ENCODE data around the gene GDF2. TPM values are rescaled to one million over a fixed set of nuclear protein-coding genes. Genes with fewer than 3 reads are reported as not detected.

The GDF2 gene
- polyA plus RNA-seq, 1 experiment, result not detected

- POLR2A ChIA-PET, result no interaction called here
- H3K4me3 ChIP-seq (ENCODE audit: low read depth, low read length), result no peak overlapping the region
- peaks cover 27% of the 10 kb centered on the region for H3K27me3 ChIP-seq (ENCODE audit: control insufficient read depth, insufficient read depth, low read length)
- no peak for TF ChIP-seq CTCF (IDR thresholded peaks at IDR 0.05; ENCODE audit: low read depth, low read length)
- no peak for DNase-seq (ENCODE audit: low read depth, low spot score)
- H3K9me3 ChIP-seq (ENCODE audit: control insufficient read depth, insufficient read depth, low read length), result no peaks in the 10 kb centered on the region
- CTCF ChIA-PET, result interaction anchor here (1.1 kb wide), 1 partner anchor 8 kb away, joined by 4 read pairs; no protein-coding TSS in a partner anchor
- H3K27ac ChIP-seq (ENCODE audit: low read depth, low read length), result peak overlapping the region; percentile 11
These were observed 47.1 kb downstream of the GDF2 start for GRCh38 chr10:47369251-47369894.

- ChIA-PET POLR2A (no interaction called here), CTCF (interaction anchor here (0.7 to 1.1 kb wide), 2 partner anchors 8 to 10 kb away, joined by 3 to 4 read pairs; no protein-coding TSS in a partner anchor)
- DNase-seq (ENCODE audit: low read depth, low spot score), result no peak
- TF ChIP-seq CTCF (IDR thresholded peaks at IDR 0.05; ENCODE audit: low read depth, low read length), result no peak
- Histone ChIP-seq H3K9me3 (ENCODE audit: control insufficient read depth, insufficient read depth, low read length) (no peaks in the 10 kb centered on the region), H3K27me3 (ENCODE audit: control insufficient read depth, insufficient read depth, low read length) (peaks cover 27% of the 10 kb centered on the region), H3K4me3 (ENCODE audit: low read depth, low read length) (no peak overlapping the region), H3K27ac (ENCODE audit: low read depth, low read length) (no peak overlapping the region)
These were observed 47.9 kb downstream of the GDF2 start for GRCh38 chr10:47370015-47370767.

- ChIA-PET POLR2A (no interaction called here), CTCF (interaction anchor here (0.6 to 1.1 kb wide), 3 partner anchors 9 to 29 kb away, joined by 3 to 4 read pairs (median 3); no protein-coding TSS in a partner anchor)
- Histone ChIP-seq H3K27ac (ENCODE audit: low read depth, low read length) (no peak overlapping the region), H3K9me3 (ENCODE audit: control insufficient read depth, insufficient read depth, low read length) (no peaks in the 10 kb centered on the region), H3K27me3 (ENCODE audit: control insufficient read depth, insufficient read depth, low read length) (peaks cover 29% of the 10 kb centered on the region), H3K4me3 (ENCODE audit: low read depth, low read length) (no peak overlapping the region)
- no peak for DNase-seq (ENCODE audit: low read depth, low spot score)
- TF ChIP-seq CTCF (IDR thresholded peaks at IDR 0.05; ENCODE audit: low read depth, low read length), result no peak
These were observed 48.6 kb downstream of the GDF2 start for GRCh38 chr10:47370878-47371277.

GRCh38 chr10:47371629-47372485 is 49.6 kb downstream of the GDF2 start:
- ChIA-PET CTCF (no interaction called here), POLR2A (no interaction called here)
- H3K4me3 ChIP-seq (ENCODE audit: low read depth, low read length), result no peak overlapping the region
- H3K9me3 ChIP-seq (ENCODE audit: control insufficient read depth, insufficient read depth, low read length), result no peaks in the 10 kb centered on the region
- peaks cover 31% of the 10 kb centered on the region for H3K27me3 ChIP-seq (ENCODE audit: control insufficient read depth, insufficient read depth, low read length)
- DNase-seq (ENCODE audit: low read depth, low spot score), result no peak
- H3K27ac ChIP-seq (ENCODE audit: low read depth, low read length), result no peak overlapping the region
- TF ChIP-seq CTCF (IDR thresholded peaks at IDR 0.05; ENCODE audit: low read depth, low read length), result no peak

Data from AG04450 (cell line).